H1 (cell line): Measurements from ENCODE around the gene ZBTB48.

Experiments
- POLR2AphosphoS5 ChIP-seq: IDR thresholded peaks from 2 replicates; pipeline ENCODE4 v1.6.1; 2011; ENCODE audit warnings: low read depth, low read length
- SUZ12 ChIP-seq: fragments of 200-600 bp; sonication (generic); IDR thresholded peaks from 2 replicates; pipeline ENCODE4 v1.6.1; 2012; ENCODE audit warnings: mild to moderate bottlenecking, inconsistent platforms, low read length, moderate library complexity, mixed read lengths

DNA sequence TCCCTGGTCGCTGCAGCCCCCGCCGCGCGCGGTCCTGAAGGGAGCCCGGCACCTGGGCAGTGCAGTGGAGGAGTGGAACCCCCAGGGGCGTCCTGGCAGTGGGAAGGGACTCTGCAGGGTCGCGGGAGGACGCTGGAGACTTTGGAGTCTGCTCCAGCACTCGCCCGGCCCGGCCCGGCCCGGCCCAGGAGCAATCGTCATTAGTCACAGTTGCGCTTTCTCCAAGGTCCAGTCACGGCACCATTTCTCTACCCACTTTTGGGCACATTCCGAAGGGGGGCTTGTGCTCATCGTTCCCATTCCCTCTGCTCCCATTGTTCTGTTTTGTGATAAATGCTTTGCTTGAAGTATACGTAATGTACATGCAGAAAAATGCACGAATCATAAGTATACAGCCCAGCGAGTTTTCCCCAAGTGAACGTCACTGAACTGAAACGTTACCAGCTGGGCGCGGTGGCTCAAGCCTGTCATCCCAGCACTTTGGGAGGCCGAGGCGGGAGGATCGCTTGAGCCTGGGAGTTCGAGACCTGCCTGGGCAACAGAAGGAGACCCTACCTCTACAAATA, 45.9 kb downstream of the ZBTB48 start:
- TF ChIP-seq POLR2AphosphoS5 (no peak), SUZ12 (no peak)
